Kidney (tissue), 14 donors: Measurements from ENCODE around the gene NEU3. TPM values are rescaled to one million over a fixed set of nuclear protein-coding genes. Genes with fewer than 3 reads are reported as not detected.
"Not testable (repeated sequence)": the region's sequence is repeated elsewhere in the genome, so short reads cannot be mapped to it uniquely, and the experiment has no call there.

Source experiments
- DNase-seq, 5 donors: peaks; one replicate each; pipeline ENCODE4 v3.0.0-alpha.2; 2013 to 2020
- FAIRE-seq: peaks from 2 replicates; lab custom pipeline; 2012; peaks lifted over from hg19 to GRCh38; lab: Jason Lieb, UNC
- H3K27ac ChIP-seq, 2 donors: one replicate each; pipeline ENCODE4 v1.7.0; 2013; ENCODE audit warnings: low read depth in 2 of 2, low read length in 2 of 2, inconsistent platforms in 1 of 2
- H3K27me3 ChIP-seq: one replicate; pipeline ENCODE4 v1.7.1; 2013; ENCODE audit warnings: low read length, inconsistent platforms; ENCODE audit not compliant: control insufficient read depth, insufficient read depth
- H3K36me3 ChIP-seq, 3 donors: one replicate each; pipeline versions ENCODE4 v1.7.0 to v1.7.1; 2013; ENCODE audit warnings: low read length in 3 of 3, control low read depth in 1 of 3, inconsistent platforms in 1 of 3; ENCODE audit not compliant: insufficient read depth in 3 of 3, control insufficient read depth in 2 of 3
- H3K4me1 ChIP-seq, 3 donors: one replicate each; pipeline versions ENCODE4 v1.7.0 to v1.7.1; 2013; ENCODE audit warnings: low read length in 3 of 3, inconsistent platforms in 1 of 3, low read depth in 1 of 3; ENCODE audit not compliant: control insufficient read depth in 2 of 3, insufficient read depth in 2 of 3
- H3K4me3 ChIP-seq, 3 donors: one replicate each; pipeline versions ENCODE4 v1.7.0 to v1.8.1; 2013; ENCODE audit warnings: low read length in 3 of 3, control low read depth in 1 of 3, inconsistent platforms in 1 of 3
- H3K9ac ChIP-seq, 3 donors: one replicate each; pipeline versions ENCODE4 v1.7.0 to v1.7.1; 2013; ENCODE audit warnings: low read length in 3 of 3, control low read depth in 1 of 3, inconsistent platforms in 1 of 3
- H3K9me3 ChIP-seq, 3 donors: one replicate each; pipeline versions ENCODE4 v1.7.0 to v1.7.1; 2013; ENCODE audit warnings: low read length in 3 of 3, control low read depth in 1 of 3, inconsistent platforms in 1 of 3; ENCODE audit not compliant: control insufficient read depth in 2 of 3, insufficient read depth in 1 of 3
- CTCF ChIP-seq: IDR thresholded peaks from 3 replicates; pipeline ENCODE4 v1.5.1; 2012; ENCODE audit warnings: mild to moderate bottlenecking, moderate library complexity, borderline replicate concordance; ENCODE audit not compliant: insufficient read depth; ENCODE audit errors: extremely low read depth
- intact Hi-C: fragments of 100-400 bp; cut with DNase I; formaldehyde crosslinking; loops from one replicate; pipeline ENCODE4 v1.11.1; 2022
- polyA plus RNA-seq: library from polyadenylated mRNA; stranded (reverse); fragments of 350-450 nt; fragmentation: Illumina TruSeq; extraction: RNeasy Lipid Tissue Mini Kit (QIAGEN cat#74804); gene quantifications from one replicate; pipeline ENCODE4 v1.2.3, GENCODE V29; 2014; ENCODE audit warnings: low read depth, low replicate concordance; ENCODE audit not compliant: insufficient read depth
- total RNA-seq: library from RNA; stranded (reverse); fragmentation: NEBNext Ultra II Directional; extraction: Animal tissue kit (Norgen Biotek cat#: 25700); gene quantifications from one replicate; pipeline ENCODE4 v1.2.1, GENCODE V29; 2021
- donor health status: control.
- donor health status: control.
- donor health status: control.
- donor health status: control.
- donor health status: control.
- donor health status: DM: yes; HTN: yes; CAD: no.
- donor health status: Normal renal cell carcinoma (clear cell type).

NEU3 gene
- total and polyA plus RNA-seq, 2 donors from 2014 or later: 2.8 to 13.2 TPM

DNA sequence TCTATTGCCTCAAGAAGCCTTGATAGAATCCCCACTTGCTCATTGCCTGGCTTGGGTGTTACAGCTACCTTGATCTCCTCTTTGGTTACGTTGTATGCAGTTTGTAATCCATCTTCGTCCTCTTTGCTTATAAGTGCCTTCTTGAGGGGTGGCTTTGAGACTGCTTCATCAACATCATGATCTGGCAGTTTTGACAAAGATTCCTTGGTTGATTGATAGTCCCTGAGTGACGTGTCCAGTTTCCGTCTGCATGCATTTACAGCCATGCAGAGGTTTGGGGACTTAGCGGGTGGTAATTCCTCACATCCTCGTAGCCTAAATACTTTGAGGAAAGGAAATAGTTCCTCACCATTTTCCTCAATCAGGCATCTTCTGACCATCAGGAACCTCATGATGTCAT lies 23.1 kb downstream of the NEU3 start:
- intact Hi-C loops: no loop called here
- Histone ChIP-seq H3K36me3 (peaks cover 0 to 4% (median 4%) of the 10 kb centered on the region in 3 donors), H3K27ac (no peak overlapping the region), H3K4me1 (no peaks in the 10 kb centered on the region), H3K9ac (no peak overlapping the region), H3K4me3 (no peak overlapping the region), H3K27me3 (no peaks in the 10 kb centered on the region), H3K9me3 (no peaks in the 10 kb centered on the region)
- DNase-seq: no peak
- FAIRE-seq: no peak
- no peak for TF ChIP-seq CTCF

DNA sequence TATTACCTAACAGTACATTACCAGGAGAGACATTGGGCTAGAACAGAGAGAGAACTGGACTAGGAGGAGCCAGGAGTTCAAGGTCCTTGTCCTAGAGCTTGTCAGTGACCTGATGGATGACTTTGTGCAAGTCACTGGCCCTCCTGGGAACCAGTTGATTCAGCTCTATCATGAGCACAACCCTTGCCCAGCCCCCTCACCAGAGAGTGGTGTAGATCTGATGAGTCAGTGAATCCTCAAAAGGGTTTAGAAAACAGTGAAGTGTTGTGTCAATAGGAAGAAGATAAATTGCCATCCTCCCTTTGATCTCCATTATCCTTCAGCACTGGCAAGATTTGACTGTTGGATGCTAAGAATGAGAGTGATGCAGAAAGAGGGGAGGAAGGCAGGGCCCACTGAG lies 24.3 kb downstream of the NEU3 start:
- FAIRE-seq (no peak), DNase-seq (no peak)
- Histone ChIP-seq H3K4me1 (no peaks in the 10 kb centered on the region), H3K36me3 (peaks cover 0 to 4% (median 0%) of the 10 kb centered on the region in 3 donors), H3K9me3 (no peaks in the 10 kb centered on the region), H3K27ac (no peak overlapping the region), H3K9ac (no peak overlapping the region), H3K27me3 (no peaks in the 10 kb centered on the region), H3K4me3 (no peak overlapping the region)
- TF ChIP-seq CTCF: no peak
- intact Hi-C loops: no loop called here

- intact Hi-C loops: no loop called here
- no peak overlapping the region for H3K4me3 ChIP-seq
- DNase-seq (no peak), FAIRE-seq (no peak)
- no peaks in the 10 kb centered on the region for H3K27me3 ChIP-seq
- no peak overlapping the region for H3K9ac ChIP-seq
- no peak overlapping the region for H3K27ac ChIP-seq
- no peak for TF ChIP-seq CTCF
- H3K4me1 ChIP-seq: no peaks in the 10 kb centered on the region
- peaks cover 0 to 1% (median 0%) of the 10 kb centered on the region in 3 donors for H3K36me3 ChIP-seq
- H3K9me3 ChIP-seq: no peaks in the 10 kb centered on the region
Measured at GRCh38 chr11:75014129-75014528, 25.4 kb downstream of the NEU3 start.

GRCh38 chr11:75019200-75019599 lies 30.5 kb downstream of the NEU3 start:
- DNase-seq, H3K9me3 ChIP-seq, H3K36me3 ChIP-seq, H3K4me3 ChIP-seq, intact Hi-C loops, H3K27ac ChIP-seq, H3K9ac ChIP-seq, H3K27me3 ChIP-seq, FAIRE-seq: not testable (repeated sequence)
- H3K4me1 ChIP-seq: peaks cover 0 to 22% (median 15%) of the 10 kb centered on the region in 3 donors

- H3K9me3 ChIP-seq, H3K36me3 ChIP-seq, DNase-seq, H3K27ac ChIP-seq, H3K27me3 ChIP-seq, FAIRE-seq, H3K4me3 ChIP-seq, H3K9ac ChIP-seq: not testable (repeated sequence)
- peaks cover 0 to 22% (median 15%) of the 10 kb centered on the region in 3 donors for H3K4me1 ChIP-seq
- intact Hi-C loops: loop anchor here (10.0 kb wide), 1 partner anchor 224 kb away; the partner anchor contains the start of gene TPBGL
Measured at GRCh38 chr11:75020328-75020727, 31.6 kb downstream of the NEU3 start.
